NCI-H2081 (cell line): ENCODE data around the gene TPP1.
A peak's percentile ranks its signal among the peaks of the same experiment; 100 is the strongest.

Experiments used
- DNase-seq, 2 experiments: peaks; one replicate each; lab custom pipeline; 2025; lab: John Stamatoyannopoulos, UW

TPP1 gene

DNA sequence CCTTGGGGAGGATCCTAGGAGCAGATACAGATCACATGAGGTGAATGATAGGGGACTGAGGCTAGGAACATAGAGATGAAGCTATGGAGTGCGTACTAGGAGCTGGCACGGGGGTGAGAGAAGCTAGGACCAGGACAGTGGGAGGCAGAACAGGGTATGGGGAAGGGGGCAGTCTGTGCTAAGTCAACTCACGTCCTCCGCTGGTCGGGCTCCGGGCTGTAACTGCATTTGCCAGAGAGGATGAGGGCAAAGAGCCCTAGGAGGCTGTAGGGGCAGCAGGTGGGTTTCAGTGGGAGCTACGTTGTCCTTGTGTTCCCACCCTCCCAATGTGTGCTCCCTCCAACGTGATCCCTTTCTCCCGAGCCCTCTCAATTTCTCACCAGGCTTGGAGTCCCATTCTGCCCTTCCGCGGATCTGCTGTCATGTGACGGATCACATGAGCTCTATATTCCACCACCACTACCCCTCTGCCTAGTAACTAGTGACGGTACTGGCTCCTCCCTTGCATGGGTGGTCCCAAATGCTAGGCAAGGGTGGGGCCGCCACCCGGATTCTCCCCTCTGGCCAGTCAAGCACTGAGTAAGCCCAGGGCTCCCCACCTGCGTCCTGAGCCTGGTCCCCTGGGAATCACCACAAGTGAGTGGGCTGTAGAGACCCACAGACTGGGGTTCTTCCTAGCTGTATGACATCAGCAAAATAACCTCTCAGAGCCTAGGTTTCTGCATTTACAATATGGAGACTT lies at the start of gene TPP1:
TPP1 (minus strand) TSS at position 419 of the 742 bp plus-strand sequence; CDS start at position 397, 22 bp downstream.
- DNase-seq, result peak; percentile 91 to 92

DNA sequence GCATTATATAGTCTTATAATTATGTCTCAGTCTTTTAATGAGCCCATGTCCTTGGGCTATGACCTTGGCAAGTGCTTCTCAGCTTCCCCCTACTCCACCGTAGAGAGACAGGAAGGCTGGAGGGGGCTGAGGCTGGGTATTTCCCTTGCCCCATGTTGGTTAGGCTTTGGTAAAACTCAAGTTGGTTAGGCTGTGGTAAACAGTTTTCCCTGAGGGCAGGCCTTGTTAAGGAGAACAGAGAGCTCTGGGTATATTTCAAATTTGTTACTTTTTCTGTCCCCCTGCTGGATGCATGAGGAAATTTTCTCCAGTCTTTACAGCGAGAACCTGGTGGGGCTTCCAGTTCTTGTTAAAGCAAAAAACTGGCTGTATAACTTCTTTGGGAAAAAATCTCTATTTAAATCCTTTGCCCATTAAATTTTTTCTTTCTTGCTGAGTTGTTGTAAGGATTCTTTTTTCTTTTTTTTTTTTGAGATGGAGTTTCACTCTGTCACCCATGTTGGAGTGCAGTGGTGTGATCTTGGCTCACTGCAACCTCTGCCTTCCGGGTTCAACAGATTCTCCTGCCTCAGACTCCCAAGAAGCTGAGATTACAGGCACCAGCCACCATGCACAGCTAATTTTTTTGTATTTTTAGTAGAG lies 48.6 kb upstream of the TPP1 start:
- no peak for DNase-seq

DNA sequence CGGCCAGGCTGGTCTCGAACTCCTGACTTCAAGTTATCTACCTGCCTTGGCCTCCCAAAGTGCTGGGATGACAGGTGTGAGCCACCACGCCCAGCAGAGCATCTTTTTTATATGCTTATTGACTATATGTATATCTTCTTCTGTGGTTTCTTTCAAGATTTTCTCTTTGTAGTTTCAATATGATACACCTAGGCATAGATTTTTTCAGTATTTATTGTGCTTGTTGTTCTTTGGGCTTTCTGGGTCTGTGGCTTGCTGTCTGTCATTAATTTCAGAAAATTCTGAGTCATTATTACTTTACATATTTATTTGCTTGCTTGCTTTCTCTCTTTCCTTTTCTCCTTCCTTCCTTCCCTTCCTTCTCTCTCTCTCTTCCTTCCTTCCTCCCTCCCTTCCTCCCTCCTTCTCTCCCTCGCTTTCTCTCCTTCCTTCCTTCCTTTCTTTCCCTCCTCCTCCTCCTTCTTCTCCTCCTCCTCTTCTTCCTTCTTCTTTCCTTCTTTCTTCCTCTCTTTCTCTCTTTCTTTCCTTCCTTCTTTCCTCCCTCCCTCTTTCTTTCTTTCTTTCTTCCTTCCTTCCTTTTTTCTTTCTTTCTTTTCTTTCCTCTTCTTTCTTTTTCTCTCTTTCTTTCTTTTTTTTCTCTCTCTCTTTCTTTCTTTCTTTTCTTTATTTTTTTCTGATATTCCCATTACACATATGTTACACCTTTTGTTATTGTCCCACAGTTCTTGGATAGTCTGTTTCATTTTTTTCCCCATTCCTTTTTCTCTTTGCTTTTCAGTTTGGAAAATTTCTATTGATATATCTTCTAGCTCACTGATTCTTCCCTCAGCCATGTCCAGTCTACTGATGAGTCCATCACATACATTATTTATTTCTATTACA lies 47.3 kb upstream of the TPP1 start:
- no peak for DNase-seq

DNA sequence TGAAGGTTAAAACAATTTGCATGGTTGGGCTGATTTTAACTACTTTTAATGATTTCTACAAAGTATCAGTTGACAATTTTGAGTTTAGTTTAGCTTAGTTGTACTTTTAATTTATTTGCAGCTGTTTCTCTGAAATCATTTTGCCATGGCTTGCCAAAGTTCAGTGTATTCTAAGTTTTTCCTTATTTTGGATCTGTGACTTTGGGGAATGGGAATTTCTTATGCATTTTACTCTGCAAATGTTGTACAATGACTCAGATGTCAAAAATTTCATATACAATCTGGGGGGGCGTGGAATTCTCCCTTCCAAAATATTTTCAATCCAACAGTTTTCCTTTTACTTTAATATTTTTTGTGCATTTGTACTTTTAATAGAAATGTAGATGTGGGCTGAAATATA lies 45.3 kb upstream of the TPP1 start:
- DNase-seq, result no peak

DNA sequence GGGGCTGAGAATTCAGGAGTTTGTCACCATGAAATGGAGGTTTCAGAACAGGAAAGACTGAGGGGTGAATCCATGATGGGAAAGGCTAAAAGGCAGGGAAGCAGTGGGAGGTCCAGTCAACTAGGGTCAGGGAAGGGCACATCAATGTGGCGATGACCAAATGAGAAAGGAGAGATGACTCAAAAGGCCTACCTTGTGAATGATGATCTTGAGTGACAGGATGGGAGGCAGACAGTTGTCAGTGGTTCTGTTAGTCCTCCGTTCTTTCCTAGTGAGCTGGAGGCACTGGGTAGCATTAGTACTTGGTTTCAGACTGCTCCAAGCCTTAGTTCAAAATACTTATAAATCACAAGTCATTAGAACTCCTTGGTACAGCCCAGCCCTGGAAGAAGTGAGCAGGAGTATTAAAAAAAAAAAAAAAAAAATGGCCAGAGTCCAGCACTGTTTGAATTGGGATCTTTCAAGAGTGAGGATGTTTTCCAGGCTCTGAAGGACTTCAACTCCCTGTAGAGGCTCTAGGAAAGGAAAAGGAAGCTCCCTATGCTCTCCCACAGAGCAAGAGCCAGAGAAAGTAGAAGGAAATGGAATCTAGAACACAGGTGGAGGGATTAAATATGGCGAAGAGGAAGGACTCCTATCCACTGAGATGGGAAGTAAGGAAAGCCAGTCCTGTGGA lies 44.7 kb upstream of the TPP1 start:
- no peak for DNase-seq

DNA sequence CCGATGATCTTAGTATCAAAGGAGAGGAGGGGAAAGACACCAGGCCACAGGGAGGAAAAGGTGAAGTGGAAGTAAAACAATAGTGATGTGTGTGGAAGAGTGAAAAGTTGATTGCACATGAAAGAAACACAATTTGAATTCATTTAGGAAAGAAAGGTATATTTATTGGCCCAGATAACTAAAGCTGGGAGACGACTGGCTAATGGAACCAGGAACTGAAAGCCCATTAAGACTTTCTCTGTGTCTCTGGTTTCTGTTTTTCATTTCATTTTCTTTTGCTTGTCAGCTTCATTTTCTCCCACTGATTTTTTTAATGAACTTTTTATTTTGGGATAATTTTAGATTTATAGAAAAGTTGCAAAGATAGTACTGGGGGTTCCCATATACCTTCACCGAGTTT lies 41.5 kb upstream of the TPP1 start:
- DNase-seq, result no peak

DNA sequence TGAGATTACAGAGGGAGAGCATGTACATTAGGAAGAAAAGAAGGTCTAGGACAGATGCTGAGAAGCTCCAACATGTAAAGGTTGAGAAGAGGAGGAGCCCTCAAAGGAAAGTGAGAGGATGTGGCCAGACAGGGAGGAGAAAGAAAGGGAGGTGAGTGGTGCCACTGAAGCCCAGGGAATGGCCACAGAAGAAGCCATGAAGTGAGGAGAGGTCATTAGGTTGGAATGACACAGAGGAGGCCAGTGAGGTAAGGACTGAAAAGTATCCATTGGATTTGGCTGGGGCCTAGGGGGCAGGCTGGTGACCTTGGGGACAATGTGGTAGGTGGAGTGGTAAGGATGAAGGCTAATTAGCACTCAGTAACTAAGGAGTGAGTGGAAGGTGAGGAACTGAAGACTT lies 39.4 kb upstream of the TPP1 start:
- no peak for DNase-seq

DNA sequence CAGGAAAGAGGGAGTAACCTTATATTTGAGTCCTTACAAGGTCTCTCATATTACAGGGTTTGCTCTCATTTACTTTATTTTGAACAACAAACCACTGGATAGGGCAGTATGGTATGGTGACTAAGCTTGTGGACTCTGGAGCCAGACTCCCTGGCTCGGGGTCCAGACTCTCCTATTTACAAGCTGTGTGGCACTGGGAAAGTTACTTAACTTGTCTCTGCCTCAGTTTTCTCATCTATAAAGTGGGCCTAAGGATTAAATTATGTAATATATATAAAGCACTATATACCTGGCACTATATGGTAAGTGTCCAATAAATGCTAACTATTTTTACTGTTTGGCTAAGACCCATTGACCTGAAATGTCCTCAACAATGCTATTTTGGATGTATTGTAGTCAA lies 38.1 kb upstream of the TPP1 start:
- DNase-seq, result no peak

DNA sequence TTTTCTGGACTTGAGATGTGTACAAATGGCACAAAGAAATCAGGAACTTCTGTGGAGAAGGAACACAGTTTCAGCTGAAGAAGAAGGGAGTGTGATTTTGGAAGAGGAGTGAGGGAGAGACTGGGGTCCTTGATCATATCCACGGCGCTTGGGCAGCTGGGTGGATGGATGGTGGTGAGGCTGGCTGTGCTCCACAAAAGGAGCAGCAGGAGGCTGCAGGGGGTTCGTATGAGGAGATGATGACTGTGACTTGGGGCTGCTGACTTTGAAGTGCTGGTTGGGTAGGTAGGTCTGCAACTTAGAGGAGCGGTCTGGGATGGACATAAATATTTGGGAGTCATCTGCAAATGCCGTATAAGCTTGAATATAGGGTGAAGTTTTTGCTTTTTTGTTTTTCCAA lies 37.7 kb upstream of the TPP1 start:
- DNase-seq, result no peak

DNA sequence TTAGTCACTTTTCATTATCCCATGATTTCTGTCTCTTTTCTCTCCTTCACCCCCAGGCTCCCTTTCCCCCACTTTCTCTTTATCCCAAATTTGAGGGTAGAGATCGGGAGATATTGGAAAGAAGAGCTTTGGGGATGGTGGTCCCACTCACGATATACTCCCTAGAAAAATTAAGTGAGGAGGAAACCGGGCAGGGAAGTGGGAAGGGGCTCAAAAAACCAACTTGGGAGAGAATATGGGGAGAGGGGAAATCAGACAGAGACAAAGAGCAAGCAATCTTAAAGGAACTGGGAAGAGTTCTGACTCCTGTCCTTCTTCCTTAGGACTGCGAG lies 37.3 kb upstream of the TPP1 start:
- no peak for DNase-seq

DNA sequence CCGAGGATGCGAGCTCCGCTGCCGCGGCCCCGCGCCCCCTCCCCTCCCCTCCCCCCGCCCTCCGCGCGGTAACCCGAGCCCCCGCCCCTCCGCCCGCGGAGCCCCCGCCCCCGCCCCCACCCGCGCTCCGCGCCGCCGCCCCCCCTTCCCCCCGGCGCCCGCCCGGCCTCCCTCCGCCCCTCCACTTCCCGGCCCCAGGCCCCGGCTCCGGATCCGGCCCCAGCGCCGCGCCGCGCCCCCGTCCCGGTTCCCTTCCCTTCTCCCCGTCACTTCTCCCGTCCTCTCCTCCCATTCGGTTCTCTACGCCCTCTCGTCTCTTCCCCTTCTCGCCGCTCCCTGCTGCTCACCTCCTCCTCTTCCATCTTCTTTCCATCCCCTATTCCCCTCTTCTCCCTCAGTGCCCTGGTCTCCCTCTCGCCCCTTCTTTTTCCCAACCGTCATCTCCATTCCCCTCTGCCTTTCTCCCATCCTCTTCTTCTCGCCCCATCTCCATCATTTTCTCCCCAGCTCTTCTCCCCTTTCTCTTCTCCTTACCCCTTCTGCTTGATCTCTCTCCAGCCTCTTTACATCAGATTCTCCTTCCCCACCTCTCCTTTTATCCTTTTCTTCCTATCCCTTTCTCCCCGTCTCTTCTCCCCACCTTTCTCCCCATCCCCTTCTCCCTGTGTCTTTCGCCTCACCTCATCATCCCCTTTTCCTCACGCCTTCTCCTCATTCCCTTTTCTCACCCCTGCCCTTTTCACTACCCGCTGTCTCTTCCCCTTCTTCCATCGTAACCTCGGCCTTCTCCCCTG lies 36.8 kb upstream of the TPP1 start, which contains the start of gene DCHS1:
DCHS1 (minus strand) TSS at position 20 of the 794 bp plus-strand sequence. CDS start 14,196 bp downstream, outside the sequence.
- no peak for DNase-seq

DNA sequence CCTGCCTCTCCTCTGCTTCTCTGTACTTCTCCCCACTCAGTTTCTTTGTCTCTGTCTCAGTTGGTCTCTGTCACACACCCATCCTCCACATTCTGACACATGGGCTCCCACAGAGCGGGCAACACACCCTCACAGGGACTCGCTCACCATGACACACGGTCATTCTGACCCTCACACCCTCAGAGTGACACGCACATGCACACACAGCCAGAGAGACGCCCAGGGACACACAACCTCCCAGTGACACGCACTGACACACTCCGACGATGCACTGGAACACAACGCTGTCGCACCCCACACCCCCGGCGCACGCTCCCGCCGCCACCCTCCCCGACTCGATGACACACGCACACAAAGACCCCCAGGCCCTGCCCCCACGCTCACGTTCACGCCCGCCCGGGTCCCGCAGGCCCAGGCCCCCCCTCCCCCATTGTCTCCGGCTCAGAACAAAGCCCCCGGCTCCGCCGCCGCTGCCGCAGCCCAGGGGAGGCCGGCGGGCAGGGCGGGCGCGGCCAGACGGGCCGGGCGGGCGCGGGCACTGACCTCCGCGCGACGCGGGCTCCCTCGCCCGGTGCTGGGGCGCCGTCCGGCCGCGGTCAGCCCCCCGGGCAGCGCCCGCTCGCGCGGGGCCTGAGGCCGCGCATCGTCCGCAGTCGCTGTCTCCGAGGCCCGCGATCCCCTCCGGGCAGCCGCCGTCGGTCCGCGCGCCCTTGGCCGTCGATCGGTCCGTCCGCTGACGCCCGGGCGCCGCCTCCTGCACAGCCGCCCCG lies 36.0 kb upstream of the TPP1 start:
- no peak for DNase-seq

DNA sequence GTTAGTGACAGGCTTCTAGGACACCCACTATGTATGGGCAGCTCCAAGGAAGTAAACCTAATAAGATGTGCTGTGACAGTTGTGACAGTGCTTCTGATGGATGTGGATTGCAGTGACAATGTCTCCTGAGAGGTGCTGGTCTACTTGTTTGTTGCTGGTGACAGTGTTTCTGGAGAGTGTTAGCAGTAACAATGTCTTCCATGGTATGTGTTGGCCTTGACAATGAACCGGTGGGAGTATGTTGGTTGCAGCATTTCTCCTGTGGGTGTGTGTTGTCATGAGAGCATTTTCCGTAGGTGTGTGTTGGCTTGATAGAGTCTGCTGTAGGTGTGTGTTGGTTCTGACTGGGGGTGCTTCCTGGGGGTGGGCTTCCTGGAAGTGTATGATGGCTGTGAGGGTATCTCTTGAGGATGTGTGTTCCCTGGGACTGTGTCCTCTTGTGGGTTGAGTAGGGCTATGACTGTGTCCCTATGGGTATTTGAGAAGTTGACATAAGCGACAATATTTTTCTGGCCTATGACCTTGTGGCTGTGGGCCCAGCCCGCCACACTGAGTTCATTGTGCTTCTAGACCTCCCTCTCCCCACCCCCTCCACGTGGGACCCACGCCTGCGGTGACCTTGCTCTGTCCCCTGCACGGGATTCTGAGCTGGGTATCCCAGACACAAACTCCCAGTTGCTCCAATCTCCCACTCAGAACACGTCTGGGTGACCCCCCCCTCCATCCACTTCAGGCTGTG lies 35.2 kb upstream of the TPP1 start:
- DNase-seq, result no peak

DNA sequence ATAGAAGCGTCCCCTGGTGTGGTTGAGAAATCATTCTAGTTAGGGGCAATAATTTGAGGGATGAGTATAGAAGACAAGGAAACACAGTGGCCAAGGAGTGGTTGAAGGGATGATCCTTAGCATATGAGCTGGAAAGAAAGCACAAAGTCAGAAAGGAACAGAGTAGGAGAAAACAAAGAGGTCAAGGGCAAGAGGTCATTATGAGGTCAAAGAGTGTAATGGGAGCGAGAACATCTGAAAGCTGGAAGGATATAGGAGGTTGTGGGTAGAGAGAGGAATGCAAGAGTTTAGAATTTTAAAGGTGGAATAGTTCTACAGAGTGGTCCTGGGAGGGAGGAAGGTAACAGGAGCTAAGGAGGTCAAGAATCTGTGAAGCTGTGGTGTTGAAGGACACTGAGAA lies 34.4 kb upstream of the TPP1 start:
- no peak for DNase-seq

DNA sequence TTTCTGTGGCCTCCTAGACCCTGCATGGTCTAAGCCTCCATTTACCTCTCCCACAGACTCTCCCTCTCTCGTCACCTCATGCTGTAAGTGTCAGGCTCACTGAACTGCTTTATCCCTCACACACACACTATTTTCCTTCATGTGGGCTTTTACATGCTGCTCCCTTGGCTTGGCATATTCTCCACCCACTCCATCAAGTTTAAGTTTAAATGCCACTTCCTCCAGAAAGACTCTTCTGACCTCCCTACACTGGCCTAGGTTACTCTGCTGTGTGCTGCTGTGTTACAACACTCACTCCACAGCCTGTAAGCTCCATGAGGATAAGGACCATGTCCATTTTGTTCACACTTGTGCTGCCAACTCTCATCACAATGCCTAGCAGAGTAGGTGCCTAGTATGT lies 33.9 kb upstream of the TPP1 start:
- DNase-seq, result no peak

DNA sequence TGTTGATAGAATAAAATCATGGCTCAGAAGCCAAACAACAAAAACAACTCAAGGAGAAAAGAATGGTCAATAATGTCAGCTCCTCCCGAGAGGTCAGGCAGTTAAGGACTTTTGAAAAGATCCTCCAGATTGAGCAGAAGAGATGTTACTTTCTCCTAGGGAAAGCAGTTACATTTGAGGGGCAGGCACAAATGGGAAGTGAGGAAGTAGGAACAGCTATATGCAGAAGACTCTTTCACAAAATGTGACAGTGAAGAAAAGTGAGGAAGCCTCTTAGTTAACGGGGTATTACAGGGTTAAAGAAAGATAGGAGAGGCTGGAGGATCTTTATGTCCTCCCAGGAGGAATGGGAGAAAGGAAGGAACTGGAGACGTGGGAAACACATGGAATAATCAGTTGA lies 33.0 kb upstream of the TPP1 start:
- no peak for DNase-seq

DNA sequence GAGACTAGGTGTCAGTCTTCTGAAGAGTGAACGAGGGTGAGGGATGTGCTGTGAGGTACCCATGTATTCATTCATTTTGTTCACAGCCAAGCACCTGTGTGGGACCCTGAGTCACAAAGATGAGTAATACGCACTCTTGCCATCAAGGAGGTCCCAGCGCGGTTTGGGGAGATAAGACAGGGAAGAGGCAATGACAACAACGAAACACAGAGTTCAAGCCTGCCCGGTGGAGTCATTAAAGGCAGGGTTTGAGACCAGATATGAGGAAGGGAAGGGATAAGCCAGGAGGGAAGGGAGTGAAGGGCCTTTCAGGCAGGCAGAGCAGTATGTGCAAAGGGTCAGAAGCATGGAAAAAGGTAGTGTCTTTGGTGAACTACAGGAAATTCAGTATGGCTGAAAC lies 31.8 kb upstream of the TPP1 start:
- no peak for DNase-seq

DNA sequence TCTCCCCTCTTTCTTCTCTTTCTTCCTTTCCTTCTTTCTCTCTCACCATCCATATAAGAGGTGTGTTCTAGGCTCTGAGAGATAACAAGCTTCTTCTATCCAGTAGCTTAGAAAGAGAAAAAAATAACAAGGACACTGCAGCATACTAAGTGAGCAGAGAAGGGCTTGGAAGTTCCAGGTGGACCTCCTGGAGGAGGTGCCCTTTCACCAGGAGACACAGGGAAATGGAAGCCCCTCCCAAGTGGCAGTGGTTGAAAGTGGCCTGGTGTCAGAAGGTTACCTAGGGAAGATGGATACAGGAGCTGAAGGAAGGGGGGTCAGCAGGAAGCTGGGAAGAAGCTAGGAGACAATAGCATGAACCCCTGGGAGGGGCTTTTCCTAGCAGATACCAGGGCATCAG lies 30.9 kb upstream of the TPP1 start:
- no peak for DNase-seq

DNA sequence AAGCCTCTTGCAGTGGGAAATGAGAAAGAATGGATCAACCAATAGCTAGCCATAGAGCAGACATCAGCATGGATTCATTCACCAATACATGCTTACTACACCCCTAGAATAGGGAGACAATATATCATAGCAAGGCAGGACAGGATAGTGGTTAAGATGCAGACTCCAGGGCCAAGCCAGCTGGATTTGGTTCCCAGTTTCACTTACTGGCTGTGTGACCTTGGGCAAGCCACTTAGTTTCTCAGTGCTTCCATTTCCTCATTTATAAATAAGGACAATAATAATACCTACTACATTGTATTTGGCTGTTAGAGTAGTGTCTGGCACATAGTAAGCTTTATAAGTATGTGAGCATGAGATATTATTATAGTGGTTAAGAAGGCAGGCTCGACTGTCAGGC lies 29.3 kb upstream of the TPP1 start:
- no peak for DNase-seq

DNA sequence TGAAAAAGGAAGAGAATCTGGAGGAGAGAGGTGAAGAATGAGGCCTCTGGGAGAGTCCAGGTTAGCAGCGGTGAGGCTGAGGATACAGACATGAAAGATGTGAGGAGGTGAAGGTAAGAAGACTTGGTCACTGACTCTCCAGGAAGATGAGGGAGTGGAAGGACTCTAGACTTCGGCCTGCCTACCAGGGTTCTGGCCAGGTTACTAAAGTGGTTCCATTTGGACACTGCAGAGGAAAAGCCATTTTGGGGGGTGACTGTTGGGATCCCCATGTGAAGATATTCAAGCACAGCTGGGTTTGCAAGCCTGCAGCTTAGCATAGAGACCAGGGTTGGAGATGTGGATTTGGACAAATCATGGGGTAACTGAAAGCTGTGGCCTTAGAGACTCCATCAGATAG lies 28.6 kb upstream of the TPP1 start:
- no peak for DNase-seq
